HG02623 (cell line): ENCODE data around the gene PSMG1.
"Not testable (repeated sequence)": the region's sequence is repeated elsewhere in the genome, so short reads cannot be mapped to it uniquely, and the experiment has no call there.

Experiments
- ATAC-seq: cut with Tn5 transposase; IDR thresholded peaks from one replicate; pipeline ENCODE4 v1.9.1; 2021; ENCODE audit warnings: moderate library complexity; ENCODE audit not compliant: unreplicated experiment

The PSMG1 gene

DNA sequence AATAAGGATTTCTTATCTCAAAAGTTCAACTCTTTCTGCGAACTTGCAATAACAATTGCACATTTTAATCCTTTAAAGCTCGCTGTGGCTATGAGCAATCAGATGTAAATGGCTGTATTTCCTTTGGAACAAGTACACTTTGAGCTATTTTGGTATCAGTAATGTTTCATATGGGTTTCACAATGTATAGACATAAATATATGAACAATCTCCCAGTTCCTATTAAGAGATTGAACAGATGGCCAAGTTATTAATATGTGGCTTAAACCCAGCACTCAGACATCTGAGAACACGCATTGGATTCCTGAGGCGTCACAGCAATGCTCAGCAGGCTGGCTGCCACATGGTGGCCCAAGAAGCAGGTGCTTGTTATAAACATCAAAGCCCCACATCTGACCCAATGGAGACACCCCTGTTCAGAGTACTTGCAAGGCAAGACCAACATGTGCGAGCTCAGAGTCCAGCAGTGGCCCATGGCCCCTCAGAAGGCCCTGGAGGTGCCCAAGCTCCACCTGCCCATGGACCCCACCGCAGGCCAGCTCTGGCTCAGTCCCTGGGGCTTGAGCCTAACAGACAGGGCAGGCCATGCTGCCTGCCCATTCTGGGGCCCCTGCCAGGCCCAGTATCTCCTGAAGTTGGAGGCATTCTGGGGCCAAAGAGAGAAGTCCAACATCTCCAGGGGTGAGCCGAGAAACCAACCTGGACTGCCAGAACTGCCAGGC, 23.7 kb downstream of the PSMG1 start:
- ATAC-seq = no peak

DNA sequence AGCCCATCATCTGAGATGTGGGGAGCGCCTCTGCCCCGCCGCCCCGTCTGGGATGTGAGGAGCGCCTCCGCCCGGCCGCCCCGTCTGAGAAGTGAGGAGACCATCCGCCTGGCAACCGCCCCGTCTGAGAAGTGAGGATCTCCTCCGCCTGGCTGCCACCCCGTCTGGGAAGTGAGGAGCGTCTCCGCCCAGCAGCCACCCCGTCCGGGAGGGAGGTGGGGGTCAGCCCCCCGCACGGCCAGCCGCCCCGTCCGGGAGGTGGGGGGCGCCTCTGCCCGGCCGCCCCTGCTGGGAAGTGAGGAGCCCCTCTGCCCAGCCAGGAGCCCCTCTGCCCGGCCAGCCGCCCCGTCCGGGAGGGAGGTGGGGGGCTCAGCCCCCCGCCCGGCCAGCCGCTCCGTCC, 26.0 kb downstream of the PSMG1 start:
- ATAC-seq = not testable (repeated sequence)

DNA sequence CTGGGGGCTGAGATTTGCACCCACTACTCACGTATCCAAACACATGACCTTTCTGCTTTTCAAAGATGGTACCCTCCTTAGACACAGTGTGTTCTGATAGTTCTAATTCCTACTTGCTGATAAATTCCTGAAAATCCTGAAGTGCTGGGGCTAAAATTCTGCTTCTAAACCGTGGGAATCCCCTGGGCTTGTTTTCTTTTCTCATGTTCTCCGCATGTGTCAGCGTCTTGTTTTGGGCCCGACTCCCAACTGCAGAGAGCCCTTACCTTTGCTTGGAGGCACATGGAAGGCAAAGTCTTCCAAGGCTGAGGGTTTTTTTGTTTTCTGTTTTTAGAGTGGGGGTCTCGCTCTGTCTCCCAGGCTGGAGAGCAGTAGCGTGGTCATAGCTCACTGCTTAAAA, 27.2 kb downstream of the PSMG1 start:
- no peak for ATAC-seq

DNA sequence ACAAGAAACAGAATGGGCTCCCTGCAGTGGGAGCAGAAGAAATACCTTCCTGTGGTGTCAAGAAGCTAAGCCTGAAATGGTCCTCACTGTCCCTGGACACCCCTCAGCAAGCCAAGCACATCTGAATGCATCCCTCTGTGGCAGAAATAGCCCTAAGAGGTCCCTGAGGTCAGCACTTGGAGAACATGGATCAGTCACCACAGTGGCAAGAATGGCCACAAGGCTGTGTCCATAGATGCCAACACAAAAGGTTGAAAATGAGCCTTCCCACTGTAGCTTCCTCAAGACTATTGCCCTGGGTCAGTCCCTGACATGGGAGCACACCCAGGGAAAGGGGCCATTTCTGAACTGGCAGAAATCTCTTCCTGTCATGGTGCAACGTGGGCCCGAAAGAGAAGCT, 27.7 kb downstream of the PSMG1 start:
- ATAC-seq = no peak

DNA sequence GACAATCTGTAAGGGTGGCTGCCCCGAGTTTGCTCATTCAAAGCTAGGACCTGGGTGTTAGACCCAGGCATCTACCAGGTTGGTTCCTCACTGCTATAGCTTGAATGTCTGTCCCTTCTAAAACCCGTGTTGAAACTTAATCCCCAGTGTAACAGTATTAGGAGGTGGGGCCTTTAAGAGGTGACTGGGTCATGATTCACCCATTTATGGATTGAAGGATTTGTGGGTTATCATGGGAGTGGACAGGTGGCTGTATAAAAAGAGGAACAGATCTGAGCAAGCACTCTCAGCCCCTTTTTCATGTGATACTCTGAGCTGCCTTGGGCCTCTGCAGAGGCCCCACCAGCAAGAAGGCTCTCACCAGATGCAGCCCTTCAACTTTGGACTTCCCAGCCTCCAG, 29.4 kb downstream of the PSMG1 start:
- no peak for ATAC-seq

DNA sequence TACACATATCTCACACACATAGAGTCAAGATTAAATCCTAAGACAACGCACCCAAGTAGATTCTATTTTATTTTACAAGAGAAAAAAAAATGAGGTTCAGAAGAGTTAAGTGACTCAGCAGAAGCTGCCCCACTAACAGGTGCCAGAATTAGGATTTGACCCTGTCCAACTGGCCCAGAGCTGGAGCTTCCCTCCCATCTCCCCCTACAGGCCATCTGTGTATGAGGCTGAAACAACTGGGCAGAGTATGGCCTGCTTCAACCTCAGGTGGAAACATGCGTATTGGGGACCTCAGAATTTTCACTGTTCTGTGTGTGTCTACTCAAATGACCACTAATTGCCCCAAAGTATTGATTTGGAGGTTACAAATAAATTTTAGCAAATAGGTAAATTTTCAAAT, 29.9 kb downstream of the PSMG1 start:
- ATAC-seq = no peak

DNA sequence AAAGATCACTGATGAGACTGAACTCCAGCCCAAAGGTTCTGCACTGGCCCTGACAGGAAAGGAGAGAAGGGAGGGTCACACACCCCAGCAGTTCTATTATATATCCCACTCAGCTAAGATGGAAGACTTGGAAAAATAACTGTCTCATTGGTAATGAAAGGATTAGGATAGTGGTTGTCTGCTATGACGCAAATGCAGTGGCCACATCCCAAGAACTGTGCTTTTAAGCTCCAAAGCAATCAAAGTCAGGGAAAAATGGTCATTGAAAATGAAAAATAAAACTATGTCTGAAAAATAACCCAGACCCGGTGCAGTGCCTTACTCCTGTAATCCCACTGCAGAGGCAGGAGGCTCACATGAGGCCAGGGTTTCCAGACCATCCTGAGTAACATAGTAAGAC, 31.0 kb downstream of the PSMG1 start:
- ATAC-seq = no peak

DNA sequence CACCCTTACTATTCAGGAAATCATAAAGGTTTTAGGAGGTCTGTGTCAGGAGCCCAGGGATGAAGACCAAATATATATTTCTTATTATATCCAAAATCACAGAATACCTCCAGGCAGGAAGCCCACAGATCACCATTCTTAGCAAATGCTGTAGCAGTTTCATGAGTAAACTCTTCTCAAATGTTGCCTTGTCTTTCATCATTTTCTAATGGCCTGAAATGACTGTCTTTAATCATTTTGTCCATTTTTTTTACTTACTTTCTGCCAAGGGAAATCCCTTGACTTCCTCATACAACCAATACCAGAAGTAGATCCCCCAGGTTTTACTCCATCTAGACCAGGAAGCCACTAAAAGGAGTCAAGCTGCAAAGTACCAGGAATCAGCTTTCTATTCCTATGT, 32.4 kb downstream of the PSMG1 start:
- no peak for ATAC-seq

DNA sequence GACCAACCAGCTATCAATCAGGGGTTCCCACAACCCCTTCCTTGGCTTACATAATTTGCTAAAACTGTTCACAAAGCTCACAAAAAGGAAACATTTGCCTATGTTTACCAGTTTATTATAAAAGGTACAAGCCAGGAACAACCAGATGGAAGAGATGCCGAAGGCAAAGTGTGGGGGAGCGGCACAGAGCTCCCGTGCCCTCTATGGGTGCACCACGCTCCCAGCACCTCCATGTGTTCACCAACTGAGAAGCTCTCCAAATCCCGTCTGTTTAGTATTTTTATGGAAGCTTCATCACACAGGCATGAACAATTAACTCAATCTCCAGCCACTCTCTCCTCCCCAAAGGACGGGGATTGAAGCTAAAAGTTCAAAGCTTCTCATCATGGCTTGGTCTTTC, 32.9 kb downstream of the PSMG1 start:
- no peak for ATAC-seq

DNA sequence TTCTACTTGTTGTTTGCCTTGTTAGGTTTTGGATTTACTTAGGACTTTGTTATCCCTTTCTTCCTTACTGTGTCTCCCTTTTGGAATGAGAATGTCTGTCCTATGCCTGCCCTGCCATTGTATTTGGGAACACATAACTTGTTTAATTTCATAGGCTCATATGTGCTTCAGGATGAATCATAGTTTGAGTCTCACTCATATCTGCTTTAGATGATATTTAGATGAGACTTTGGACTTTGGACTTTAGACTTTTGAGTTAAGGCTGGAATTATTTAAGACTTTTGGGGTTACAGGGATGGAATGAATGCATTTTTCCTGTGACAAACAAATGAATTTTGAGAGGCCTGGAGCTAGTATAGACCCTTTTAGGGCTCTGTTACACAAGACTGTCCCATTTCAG, 33.4 kb downstream of the PSMG1 start:
- no peak for ATAC-seq

DNA sequence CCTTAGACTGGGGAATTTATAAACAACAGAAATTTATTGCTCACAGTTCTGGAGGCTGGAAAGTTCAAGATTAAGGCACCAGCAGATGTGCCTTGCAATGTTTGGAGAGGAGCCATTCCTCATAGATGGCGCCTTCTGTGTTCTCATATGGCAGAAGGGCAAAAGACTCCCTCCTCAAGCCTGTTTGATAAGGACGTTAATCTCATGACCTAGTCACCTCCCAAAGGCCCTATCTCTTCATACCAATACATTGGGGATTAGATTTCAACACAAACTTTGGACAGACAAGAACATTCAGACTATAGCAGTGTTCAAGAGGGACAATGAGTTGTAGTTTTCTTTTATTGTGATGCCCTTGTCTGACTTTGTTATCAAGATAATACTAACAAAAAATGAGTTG, 34.3 kb downstream of the PSMG1 start:
- no peak for ATAC-seq

DNA sequence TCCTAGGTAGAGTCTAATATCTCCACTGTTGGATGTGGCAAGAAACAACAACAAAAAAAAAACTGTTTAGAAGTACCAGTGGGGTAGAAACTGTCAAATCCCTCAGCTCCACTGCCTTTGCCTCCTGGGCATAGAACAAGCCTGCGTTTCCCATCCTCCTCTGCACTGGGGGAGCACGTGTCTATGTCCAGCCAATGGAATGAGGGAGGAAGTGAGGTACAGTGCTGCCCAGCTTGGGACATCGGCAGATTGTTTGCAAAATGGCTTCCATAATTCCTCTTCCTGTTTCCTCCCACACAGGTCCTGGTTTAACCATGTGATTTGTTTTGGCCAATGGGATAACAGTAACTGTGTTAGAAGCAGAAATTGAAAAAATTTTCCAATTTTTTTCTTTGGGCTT, 39.1 kb downstream of the PSMG1 start:
- ATAC-seq = no peak

DNA sequence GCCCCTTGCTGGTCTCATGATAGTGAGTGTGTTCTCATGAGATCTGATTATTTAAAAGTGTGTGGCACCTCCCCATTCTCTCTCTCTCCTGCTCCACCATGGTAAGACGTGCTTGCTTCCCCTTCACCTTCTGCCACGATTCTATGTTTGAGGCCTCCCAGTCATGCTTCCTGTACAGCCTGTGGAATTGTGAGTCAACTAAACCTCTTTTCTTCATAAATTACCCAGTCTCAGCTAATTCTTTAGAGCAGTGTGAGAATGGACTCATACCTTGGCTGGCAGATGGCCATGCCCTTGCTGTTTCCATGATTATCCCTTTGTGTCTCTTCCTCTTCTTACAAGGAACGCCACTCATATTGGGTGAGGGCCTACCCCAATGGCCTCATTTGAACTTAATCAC, 40.3 kb downstream of the PSMG1 start:
- no peak for ATAC-seq

DNA sequence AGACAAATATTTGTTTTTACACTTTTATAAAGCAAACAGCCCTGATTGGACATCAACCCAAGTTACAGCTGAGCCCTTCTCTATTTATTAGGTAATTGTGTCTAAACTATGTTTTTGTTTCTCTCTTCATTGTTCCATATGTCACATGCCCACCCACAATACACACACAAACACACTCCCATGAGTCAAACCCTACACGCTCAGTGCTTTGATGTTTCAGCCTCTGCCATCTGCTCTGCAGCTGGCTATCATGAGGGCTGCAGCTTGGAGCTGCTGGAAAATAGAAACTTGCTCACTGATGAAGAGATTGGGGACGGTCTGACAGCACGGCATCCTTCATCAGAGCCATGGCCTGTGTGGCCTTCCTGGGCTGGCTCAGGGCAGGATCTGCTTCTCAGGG, 41.7 kb downstream of the PSMG1 start:
- ATAC-seq = no peak

DNA sequence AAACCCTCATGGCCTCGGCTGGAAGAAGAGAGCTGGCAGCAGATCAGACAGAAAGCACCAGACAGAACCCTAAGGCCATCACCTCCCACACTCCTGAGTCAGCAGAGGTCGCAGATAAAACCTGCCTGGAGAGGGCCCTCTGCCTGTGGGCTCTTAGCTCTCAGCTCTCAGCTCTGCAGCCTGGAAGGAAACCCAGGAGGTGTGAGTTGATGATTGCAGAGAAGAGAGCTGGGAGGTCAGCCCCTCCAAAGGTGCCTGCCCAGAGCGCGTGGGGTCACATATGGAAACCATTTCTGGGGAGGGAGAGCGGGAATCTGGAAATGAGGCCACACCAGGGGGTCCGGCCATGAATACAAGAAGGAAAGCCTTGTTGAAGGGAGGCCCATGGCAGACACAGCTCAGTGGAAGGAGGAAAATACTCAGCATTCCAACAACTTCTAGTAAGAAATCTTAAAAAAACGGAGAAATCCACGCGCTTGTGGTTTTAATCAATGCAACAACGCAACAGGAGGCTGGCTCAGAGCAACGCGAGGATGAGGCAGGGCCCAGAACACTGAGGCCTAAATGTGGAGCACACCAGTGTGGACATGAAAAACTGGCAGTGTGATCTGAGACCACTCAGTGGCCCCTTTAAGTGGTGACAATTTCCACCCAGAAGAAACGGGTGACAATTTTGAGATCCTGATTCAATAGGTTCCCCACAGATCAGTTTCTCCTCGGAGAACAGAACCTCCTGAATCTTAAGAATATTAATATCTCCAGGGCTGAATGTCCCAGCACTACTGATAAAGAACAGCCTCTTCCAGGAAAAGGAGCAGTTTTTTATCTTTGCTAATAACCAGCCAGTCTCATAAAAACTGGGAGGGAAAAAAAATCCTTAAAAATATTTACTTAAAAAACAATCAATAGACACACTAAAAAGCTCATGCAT, 45.7 kb downstream of the PSMG1 start:
- no peak for ATAC-seq

DNA sequence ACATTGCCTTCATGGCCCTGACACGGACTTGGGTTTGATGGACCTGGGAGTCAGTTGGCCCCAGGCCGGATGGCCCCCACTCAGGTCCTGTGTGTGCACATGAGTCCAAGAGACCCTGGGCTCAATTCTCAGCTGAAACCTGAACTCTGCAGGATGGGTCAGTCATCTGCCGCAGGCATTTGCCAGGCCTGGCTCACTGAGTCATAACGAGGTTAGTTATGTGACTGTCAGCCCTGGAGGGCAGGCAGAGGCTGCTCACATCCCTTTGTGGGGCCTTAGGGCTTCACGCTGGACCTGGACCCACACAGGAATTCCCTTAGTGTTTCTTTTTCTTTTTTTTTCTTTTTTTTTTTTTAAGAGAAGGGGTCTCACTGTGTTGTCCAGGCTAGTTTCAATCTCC, 46.5 kb downstream of the PSMG1 start:
- no peak for ATAC-seq

DNA sequence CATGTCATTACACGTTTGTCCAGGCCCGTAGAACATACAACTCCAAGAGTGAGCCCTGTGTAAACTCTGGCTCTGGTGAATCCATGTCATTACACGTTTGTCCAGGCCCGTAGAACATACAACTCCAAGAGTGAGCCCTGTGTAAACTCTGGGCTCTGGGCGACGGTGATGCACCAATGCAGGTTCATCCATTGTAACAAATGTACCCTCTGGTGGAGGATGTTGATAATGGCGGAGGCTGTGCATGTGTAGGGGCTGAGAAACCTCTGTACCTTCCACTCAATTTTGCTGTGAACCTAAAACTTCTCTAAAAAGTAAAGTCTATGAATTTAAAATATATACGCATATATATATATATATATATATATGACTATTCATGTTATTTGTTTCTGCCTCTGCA, 47.1 kb downstream of the PSMG1 start:
- ATAC-seq = not testable (repeated sequence)

DNA sequence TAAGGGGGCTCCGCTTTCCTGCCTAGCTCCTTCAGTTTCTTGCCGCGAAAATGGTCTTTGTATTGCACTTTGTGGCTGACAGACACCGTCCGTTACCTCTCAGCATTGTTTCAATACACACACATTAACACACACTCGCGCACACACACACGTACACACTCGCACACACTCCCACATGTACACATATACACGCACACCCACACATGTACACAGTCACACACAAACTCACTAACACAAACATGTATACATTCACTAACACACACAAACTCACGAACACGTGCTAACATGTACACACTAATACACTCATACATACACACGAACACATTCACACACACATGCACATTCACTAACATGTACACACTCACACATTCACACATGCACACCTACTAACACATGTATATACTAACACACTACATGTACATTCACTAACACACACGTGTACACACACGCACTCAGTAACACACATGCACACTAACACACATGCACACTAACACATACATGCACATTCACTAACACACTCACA, 48.9 kb downstream of the PSMG1 start:
- ATAC-seq = no peak

DNA sequence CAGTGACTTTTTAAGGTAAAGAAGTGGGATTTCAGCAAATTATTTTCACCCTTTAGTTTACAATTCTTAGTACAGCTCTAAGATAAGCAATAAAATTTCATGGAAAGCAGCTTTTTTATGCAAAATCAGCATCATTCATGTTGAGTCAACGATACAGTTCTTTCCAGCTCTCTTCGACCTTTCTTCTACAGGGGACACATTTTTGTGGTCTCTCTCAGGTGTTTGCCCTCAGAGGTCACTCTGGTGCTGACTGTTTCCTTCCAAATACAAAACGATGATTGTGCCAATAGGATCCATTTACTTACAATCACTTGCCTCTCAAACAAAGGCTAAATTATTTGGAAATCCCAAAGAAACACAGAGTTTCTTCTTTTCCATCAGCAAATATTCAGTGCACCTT, 51.0 kb downstream of the PSMG1 start:
- ATAC-seq = no peak

DNA sequence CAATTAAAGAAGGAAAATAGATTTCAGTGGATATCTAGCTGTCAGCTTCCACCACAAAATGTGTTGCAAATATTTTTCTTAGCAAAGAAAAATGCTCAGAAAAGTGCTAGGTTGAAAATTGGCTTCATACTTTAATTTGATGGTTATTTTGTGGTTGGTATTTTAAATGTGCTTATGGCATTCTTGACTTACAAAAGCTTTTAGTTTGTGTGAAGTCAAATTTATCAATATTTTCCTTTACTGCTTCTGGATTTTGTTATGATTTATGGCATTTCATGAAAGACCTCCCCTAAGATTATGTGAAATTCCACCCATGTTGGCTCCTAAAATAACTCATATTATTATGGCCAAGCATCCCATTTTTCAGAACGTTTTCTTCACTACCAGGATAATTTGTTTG, 51.5 kb downstream of the PSMG1 start:
- no peak for ATAC-seq

DNA sequence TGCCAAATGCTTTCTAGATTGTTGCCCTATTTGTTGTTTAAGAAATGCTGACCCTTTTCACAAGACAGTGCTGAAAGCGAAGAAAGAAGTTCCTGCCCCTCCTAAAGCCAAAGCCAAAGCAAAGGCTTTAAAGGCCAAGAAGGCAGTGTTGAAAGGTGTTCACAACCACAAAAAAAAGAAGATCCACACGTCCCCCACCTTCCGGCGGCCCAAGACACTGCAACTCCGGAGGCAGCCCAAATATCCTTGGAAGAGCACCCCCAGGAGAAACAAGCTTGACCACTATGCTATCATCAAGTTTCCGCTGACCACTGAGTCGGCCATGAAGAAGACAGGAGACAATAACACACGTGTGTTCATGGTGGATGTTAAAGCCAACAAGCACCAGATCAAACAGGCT, 55.7 kb downstream of the PSMG1 start:
- no peak for ATAC-seq

DNA sequence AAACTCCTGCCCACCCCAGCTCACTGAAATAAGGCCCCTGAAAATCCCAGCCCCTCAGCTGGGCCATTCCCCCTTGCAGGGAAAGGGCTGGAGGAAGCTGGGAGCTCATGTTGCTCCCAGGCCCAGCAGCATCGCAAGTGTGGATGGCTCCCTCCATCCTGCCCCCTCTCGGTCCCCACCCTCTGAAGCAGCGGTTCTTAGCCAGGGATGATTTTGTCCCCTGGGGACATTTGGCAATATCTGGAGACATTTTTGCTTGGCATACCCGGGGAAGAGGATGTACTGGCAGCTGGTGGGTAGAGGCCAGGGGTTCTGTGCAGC, 56.8 kb downstream of the PSMG1 start:
- ATAC-seq = no peak
